Measurements from ENCODE around the gene DTX3. TPM values are rescaled to one million over a fixed set of nuclear protein-coding genes. Genes with fewer than 3 reads are reported as not detected.

DTX3 gene
- polyA plus RNA-seq, 1 donor: 22.4 TPM

Other genes starting within 250 kb of the DTX3 start
- 50.1 TPM for gene R3HDM2, start 173.8 kb upstream of the DTX3 start, polyA plus RNA-seq (ENCODE audit: insufficient read length)
- gene INHBC, start 170.0 kb upstream of the DTX3 start, polyA plus RNA-seq (ENCODE audit: insufficient read length): 0.25 TPM
- gene INHBE, start 149.5 kb upstream of the DTX3 start, polyA plus RNA-seq (ENCODE audit: insufficient read length): 3.8 TPM
- gene GLI1, start 145.0 kb upstream of the DTX3 start, polyA plus RNA-seq (ENCODE audit: insufficient read length): 11.2 TPM
- 4.2 TPM for gene ARHGAP9, start 125.0 kb upstream of the DTX3 start, polyA plus RNA-seq (ENCODE audit: insufficient read length)
- gene MARS1, start 116.8 kb upstream of the DTX3 start, polyA plus RNA-seq (ENCODE audit: insufficient read length): 83.8 TPM
- gene DDIT3, start 84.3 kb upstream of the DTX3 start, polyA plus RNA-seq (ENCODE audit: insufficient read length): 12.6 TPM
- gene MBD6, start 82.0 kb upstream of the DTX3 start, polyA plus RNA-seq (ENCODE audit: insufficient read length): 43.1 TPM
- gene DCTN2, start 57.6 kb upstream of the DTX3 start, polyA plus RNA-seq (ENCODE audit: insufficient read length): 148 TPM
- gene KIF5A, start 54.8 kb upstream of the DTX3 start, polyA plus RNA-seq (ENCODE audit: insufficient read length): 0.03 TPM
- 10.6 TPM for gene PIP4K2C, start 13.6 kb upstream of the DTX3 start, polyA plus RNA-seq (ENCODE audit: insufficient read length)
- 25.4 TPM for gene ARHGEF25, start 6.6 kb downstream of the DTX3 start, polyA plus RNA-seq (ENCODE audit: insufficient read length)
- 2.1 TPM for gene B4GALNT1, start 28.4 kb downstream of the DTX3 start, polyA plus RNA-seq (ENCODE audit: insufficient read length)
- 107 TPM for gene OS9, start 89.3 kb downstream of the DTX3 start, polyA plus RNA-seq (ENCODE audit: insufficient read length)
- gene AGAP2, start 133.9 kb downstream of the DTX3 start, polyA plus RNA-seq (ENCODE audit: insufficient read length): 8.2 TPM
- gene TSPAN31, start 140.2 kb downstream of the DTX3 start, polyA plus RNA-seq (ENCODE audit: insufficient read length): 40.9 TPM
- 134 TPM for gene CDK4, start 147.5 kb downstream of the DTX3 start, polyA plus RNA-seq (ENCODE audit: insufficient read length)
- 8.3 TPM for gene MARCHF9, start 150.3 kb downstream of the DTX3 start, polyA plus RNA-seq (ENCODE audit: insufficient read length)
- 0.86 TPM for gene CYP27B1, start 162.3 kb downstream of the DTX3 start, polyA plus RNA-seq (ENCODE audit: insufficient read length)
- 24.4 TPM for gene METTL1, start 167.3 kb downstream of the DTX3 start, polyA plus RNA-seq (ENCODE audit: insufficient read length)
- gene EEF1AKMT3, start 167.8 kb downstream of the DTX3 start, polyA plus RNA-seq (ENCODE audit: insufficient read length): 6.9 TPM
- 30.0 TPM for gene TSFM, start 178.0 kb downstream of the DTX3 start, polyA plus RNA-seq (ENCODE audit: insufficient read length)
- gene AVIL, start 213.9 kb downstream of the DTX3 start, polyA plus RNA-seq (ENCODE audit: insufficient read length): 24.6 TPM
- 195 TPM for gene CTDSP2, start 241.9 kb downstream of the DTX3 start, polyA plus RNA-seq (ENCODE audit: insufficient read length)

Measured in forelimb muscle (tissue), 1 donor.